Astrocyte of the spinal cord (primary cell): ENCODE data around the gene PODXL2.
"Not testable (repeated sequence)": the region's sequence is repeated elsewhere in the genome, so short reads cannot be mapped to it uniquely, and the experiment has no call there.

Experiments
- DNase-seq: peaks from one replicate; pipeline ENCODE4 v3.0.0; 2011; ENCODE audit warnings: low read depth, low spot score
- H3K4me3 ChIP-seq: 2 replicates; pipeline ENCODE4 v1.5.1; 2011; ENCODE audit warnings: low read depth, mild to moderate bottlenecking, low read length, moderate library complexity
- CTCF ChIP-seq: IDR thresholded peaks from 2 replicates; pipeline ENCODE4 v1.5.1; 2012; ENCODE audit warnings: low read depth, mild to moderate bottlenecking, low read length, inconsistent platforms
- in situ Hi-C: cut with HindIII; loops from 2 replicates; pipeline ENCODE4 v1.10.0; 2017; ENCODE audit warnings: low sequenced_read_pairs

Gene PODXL2

GRCh38 chr3:127647845-127648204 lies 18.8 kb downstream of the PODXL2 start:
- H3K4me3 ChIP-seq, result no peak overlapping the region
- no peak for DNase-seq
- in situ Hi-C loops, result no loop called here
- no peak for TF ChIP-seq CTCF

GRCh38 chr3:127650236-127650635 lies 21.3 kb downstream of the PODXL2 start:
- in situ Hi-C loops, result no loop called here
- no peak for DNase-seq
- no peak for TF ChIP-seq CTCF
- no peak overlapping the region for H3K4me3 ChIP-seq

- no peak for TF ChIP-seq CTCF
- H3K4me3 ChIP-seq, result no peak overlapping the region
- in situ Hi-C loops, result no loop called here
- DNase-seq, result no peak
These were observed 22.7 kb downstream of the PODXL2 start for GRCh38 chr3:127651516-127652172.

- in situ Hi-C loops, result no loop called here
- TF ChIP-seq CTCF, result peak; percentile 80
- no peak overlapping the region for H3K4me3 ChIP-seq
- DNase-seq, result peak; percentile 48
These were observed 23.4 kb downstream of the PODXL2 start for GRCh38 chr3:127652246-127652995.

- DNase-seq, result no peak
- in situ Hi-C loops, result no loop called here
- no peak overlapping the region for H3K4me3 ChIP-seq
- TF ChIP-seq CTCF, result no peak
These were observed 25.4 kb downstream of the PODXL2 start for GRCh38 chr3:127654374-127654773.

GRCh38 chr3:127654993-127655392 lies 26.0 kb downstream of the PODXL2 start:
- in situ Hi-C loops, H3K4me3 ChIP-seq, DNase-seq: not testable (repeated sequence)

- peak; percentile 39 for DNase-seq
- TF ChIP-seq CTCF, result no peak
- no peak overlapping the region for H3K4me3 ChIP-seq
- in situ Hi-C loops, result no loop called here
These were observed 26.7 kb downstream of the PODXL2 start for GRCh38 chr3:127655641-127656040.
